GM18511 (cell line): ENCODE measurements around the gene C2CD4A.
"Not testable (repeated sequence)": the region's sequence is repeated elsewhere in the genome, so short reads cannot be mapped to it uniquely, and the experiment has no call there.

Source experiments
- ATAC-seq: cut with Tn5 transposase; IDR thresholded peaks from one replicate; pipeline ENCODE4 v1.9.1; 2021; ENCODE audit warnings: mild to moderate bottlenecking, moderate library complexity; ENCODE audit not compliant: unreplicated experiment

C2CD4A gene

GRCh38 chr15:62066663-62067447 is at the start of gene C2CD4A:
Gene C2CD4A (plus strand): TSS chr15:62066977. CDS start chr15:62067614, 637 bp downstream.
- ATAC-seq, result peak; percentile 53

GRCh38 chr15:62020576-62021160 is 46.1 kb upstream of the C2CD4A start:
- ATAC-seq, result no peak

- ATAC-seq, result no peak
Measured at GRCh38 chr15:62021991-62022600, 44.7 kb upstream of the C2CD4A start.

- ATAC-seq, result peak; percentile 68
Measured at GRCh38 chr15:62026487-62027262, 40.1 kb upstream of the C2CD4A start.

- peak; percentile 24 for ATAC-seq
Measured at GRCh38 chr15:62027263-62027565, 39.6 kb upstream of the C2CD4A start.

- ATAC-seq, result no peak
Measured at GRCh38 chr15:62027916-62028315, 38.9 kb upstream of the C2CD4A start.

- no peak for ATAC-seq
Measured at GRCh38 chr15:62035256-62035924, 31.4 kb upstream of the C2CD4A start.

GRCh38 chr15:62046078-62046743 is 20.6 kb upstream of the C2CD4A start:
- peak; percentile 68 for ATAC-seq

GRCh38 chr15:62047282-62047827 is 19.4 kb upstream of the C2CD4A start:
- peak; percentile 68 for ATAC-seq

- not testable (repeated sequence) for ATAC-seq
Measured at GRCh38 chr15:62048254-62048653, 18.5 kb upstream of the C2CD4A start.

- no peak for ATAC-seq
Measured at GRCh38 chr15:62050115-62050514, 16.7 kb upstream of the C2CD4A start.

- no peak for ATAC-seq
Measured at GRCh38 chr15:62051166-62051565, 15.6 kb upstream of the C2CD4A start.

GRCh38 chr15:62052713-62053112 is 14.1 kb upstream of the C2CD4A start:
- no peak for ATAC-seq

- ATAC-seq, result no peak
Measured at GRCh38 chr15:62053439-62054085, 13.2 kb upstream of the C2CD4A start.

GRCh38 chr15:62054979-62055378 is 11.8 kb upstream of the C2CD4A start:
- ATAC-seq, result no peak

GRCh38 chr15:62057341-62057980 is 9.3 kb upstream of the C2CD4A start:
- no peak for ATAC-seq

- ATAC-seq, result no peak
Measured at GRCh38 chr15:62058327-62059028, 8.3 kb upstream of the C2CD4A start.

GRCh38 chr15:62059108-62059815 is 7.5 kb upstream of the C2CD4A start:
- ATAC-seq, result no peak
